HG03460 (cell line): ENCODE data around the gene SPPL3.

Experiments
- ATAC-seq: cut with Tn5 transposase; IDR thresholded peaks from one replicate; pipeline ENCODE4 v1.9.1; 2021; ENCODE audit not compliant: unreplicated experiment

Gene SPPL3

DNA sequence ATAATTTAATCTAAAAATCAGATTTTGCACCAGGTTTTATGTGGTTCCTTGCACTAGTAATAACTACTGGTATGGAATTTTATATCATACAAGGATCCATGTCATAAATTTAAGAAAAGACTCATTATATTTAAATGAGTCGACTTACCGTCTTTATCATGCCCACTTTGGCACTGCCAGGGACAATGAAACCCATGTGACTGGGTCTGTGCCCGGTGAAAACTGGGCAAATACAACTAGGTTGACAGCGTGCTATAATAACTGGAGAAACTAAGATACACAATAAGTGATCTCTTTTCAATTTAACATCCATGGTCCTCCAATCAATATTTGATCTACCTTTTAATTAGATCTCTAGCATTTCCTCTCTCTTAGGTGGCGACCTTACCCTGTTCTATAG lies 114.0 kb downstream of the SPPL3 start:
- ATAC-seq: no peak

DNA sequence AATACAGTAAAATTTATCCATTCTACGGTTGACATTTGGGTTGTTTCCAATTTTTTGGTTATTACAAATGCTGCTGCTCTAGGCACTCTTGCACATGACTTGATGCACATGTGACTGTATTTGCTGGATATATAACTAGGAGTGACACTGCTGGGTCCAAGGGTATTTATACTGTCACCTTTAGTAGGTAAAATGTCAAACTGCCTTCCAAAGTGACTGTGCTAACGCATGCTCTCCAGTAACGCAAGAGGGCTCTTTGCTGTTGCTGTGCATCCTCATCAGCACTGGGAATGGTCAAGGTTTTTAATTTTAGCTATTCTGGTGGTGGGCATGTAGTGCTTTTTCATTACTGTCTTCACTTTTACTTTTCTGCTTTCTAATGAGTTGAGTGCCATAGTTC lies 116.3 kb downstream of the SPPL3 start:
- no peak for ATAC-seq

DNA sequence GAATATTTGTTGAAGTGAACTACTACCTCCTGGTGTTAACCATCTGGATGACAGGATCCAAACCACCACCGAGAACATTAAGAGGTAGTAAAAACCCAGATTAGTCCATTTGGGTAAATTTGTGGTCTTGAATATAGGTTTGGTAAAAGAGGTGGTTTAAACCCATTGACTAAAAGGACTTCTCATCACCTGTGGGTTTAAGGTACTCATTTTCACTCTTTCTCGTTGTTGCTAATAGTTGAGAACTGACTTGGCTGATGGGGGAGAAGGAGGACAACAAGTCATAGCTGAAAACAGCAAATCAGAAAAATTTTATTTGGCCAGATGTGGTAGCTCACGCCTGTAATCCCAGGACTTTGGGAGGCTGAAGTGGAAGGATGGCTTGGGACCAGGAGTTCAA lies 119.4 kb downstream of the SPPL3 start:
- ATAC-seq: no peak

DNA sequence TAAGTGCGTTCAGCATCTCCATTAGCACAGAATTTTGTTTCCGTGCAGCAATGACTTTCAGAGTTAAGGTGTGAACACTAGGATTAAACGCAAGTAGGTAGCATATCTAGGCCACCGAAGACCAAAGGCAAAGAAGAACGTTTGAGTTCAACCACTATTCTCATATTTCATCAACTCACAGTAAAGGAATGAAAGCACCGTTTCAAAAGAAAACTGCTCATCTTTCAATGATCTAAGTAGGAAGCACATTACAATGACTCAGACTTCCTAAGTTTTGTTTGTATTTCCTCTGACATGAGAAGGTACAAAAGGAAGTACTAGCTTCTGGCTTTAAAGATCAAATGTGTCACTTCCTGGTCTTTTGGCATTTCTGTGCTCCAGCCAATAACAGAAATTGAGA lies 121.0 kb downstream of the SPPL3 start:
- no peak for ATAC-seq

DNA sequence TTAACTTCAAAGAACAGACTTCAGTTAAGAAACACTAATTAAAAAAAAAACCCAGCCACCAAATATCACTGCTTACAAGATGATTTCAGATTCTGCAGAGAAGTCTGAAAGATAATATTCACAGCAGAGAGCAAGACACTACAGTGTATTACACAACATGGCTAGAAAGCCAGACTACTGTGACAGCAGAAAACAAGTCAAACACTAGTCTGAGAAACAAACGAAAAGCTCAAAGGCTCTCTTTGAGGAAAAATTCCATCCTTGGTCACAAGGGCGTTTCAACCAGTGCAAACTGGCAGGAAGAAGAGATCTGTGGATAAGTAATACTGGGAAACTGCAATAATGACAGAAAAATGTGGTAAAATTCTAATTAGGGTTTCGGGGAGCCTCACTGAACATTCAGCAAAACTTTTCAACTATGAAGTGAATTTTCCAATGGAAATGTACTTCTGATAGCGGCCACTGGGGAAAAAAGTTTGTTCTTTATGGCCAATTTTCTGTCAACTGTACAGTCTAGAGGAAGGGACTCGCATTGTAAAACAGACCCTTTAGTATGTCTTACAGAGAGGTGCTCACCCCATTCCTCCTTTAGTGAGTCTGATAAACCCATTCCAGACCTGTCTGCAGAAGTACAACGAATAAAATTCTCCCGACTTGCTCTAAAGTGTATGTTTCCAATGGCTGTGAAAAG lies 128.2 kb downstream of the SPPL3 start:
- ATAC-seq: no peak

DNA sequence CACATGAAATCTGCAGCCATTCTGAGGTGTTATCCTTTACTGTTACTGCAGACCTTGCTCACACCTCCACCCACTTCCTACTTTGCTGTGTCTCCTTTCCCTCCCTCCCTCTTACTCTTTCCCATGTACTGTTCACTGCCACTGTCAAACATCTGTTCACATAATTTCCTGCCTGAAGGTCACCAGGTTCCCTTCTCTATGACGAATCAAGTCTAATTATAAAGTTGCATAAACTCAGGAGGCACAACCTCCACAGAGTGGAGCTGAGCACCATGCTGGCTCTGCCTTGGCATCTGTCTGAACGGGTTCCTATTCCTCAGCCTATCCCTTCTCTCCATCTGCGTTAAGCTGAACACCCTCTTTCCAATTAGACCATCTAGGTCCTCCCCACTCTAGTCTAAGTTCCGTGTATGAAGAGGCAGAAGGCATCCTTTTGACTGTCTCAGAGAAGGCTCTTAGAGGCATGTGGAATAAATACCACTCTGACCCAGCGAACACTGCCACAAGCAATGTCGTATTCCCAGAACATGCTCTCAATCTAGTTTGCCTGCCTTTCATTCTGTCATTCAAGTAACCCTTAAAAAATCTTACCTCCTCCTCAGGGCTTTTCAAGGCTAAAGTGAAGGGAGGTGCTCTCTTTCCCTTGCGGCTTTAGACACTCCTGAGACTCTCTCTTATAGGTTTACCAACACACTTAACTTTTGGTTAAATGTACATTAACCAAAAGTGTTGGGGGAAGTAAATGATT lies 129.8 kb downstream of the SPPL3 start:
- no peak for ATAC-seq

DNA sequence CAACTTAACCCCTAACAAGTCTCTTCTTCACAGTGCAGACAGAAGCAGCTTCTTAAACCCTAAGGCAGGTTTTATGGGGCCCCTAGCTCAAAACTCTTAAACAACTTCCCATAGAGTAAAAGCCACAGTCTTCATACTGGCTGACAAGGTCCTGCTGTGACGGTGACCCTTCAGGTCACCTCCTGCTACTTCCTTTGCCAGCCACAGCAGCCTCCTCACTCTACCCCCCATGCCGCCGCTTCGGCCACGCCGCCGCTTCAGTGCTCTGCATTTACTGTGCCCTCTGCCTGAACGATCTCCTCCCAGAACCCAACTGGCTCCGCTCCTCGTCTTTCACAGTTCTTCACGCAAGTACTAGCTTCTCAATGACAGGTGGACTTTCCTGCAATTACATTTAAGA lies 133.1 kb downstream of the SPPL3 start:
- ATAC-seq: no peak

DNA sequence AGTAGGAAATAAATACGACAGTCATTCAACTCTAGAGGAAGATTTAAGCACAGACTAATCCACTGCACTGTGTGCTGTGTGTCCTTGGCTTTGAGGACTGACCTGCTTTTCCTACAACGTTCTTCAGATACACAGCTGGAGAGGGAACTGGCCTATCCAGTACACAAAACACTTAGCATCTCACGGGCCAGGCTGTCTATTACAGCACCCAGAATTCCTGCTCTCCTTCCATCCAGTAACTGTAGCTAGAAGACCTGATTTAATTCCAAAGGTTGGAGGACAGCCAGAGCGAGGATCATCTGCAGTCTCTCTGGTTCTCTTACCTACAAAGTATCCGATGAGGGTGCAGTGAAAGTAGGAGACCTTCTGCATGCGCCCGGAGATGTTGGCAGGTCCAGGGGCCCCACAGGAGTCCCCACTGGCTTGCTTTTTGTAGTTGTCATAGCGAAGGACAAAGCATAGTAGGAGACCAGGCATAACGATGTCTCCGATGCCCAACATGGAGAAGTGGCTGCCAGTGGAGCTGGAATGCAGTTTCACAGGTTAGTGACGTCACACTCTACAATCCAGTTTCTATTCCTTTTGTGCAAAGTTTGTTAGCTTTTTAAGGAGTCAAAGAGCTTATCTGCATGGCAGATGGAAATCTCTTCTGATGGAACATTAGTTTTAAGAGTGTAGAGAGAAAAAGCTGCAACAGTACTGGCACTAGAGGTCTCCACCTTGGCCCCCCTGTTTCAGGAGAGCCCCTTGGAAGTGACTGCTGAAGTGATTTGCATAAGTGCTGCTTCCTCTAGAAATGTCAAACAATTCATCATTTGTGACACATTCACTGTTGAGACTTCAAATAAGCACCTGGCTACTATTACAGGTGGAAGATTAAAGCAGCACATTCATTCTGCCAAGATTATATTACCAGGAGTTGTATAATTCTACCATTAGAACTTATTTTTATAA lies 136.8 kb downstream of the SPPL3 start:
- ATAC-seq: no peak

DNA sequence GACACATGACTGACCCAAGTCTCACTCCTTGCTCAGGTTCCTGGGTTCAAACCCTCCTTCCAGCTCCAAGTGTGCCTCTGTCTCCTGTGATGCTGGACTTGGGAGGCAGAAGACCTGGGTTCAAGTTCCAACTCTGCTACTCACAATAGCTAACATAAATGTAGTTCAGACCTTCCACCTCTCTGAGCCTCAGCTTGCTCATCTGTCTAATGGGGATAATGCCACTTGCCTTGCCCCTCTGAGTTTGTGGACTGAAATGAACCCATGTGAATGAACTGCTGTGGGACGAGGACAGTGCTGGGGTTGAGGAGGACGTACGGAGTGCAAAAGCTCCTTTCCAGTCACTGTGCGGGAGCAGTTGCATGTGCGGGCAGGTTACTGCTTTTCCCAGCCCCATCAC lies 137.6 kb downstream of the SPPL3 start:
- ATAC-seq: no peak

DNA sequence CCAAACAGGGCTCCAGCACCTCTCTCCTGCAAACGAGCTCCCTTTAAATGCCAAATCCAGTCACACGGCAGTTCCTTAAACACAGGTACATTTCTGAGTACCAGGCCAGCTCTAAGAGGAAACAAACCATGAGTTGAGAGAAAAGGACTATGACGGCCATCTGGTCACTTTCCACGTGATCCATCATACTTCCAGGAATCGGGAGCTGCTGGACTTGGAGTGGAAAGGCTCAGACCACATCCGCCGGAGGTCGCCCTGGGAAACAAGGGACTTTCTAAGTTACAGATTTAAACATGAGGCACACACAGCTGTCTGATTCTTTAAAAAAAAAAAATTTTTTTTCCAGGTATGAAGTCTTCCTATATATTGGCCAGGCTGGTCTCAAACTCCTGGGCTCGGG lies 139.3 kb downstream of the SPPL3 start:
- no peak for ATAC-seq

DNA sequence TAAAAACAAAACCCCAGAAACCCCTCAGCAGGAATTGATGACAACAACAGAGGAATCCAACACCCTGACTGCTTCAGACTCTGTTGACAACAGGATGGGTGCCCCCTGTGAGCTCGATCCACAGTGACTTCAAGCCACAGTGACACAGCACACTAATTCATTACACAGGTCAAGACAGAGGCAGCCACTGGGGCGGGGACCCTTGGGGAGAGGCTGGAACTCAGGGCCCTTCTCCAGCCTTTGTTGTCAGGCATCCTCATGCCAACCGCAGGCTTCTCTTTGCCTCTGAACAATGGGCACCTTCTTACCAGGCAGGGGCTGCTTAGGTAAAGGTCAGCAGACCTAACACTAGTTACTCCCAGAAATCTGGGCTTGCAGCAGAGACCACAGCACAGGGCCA lies 140.9 kb downstream of the SPPL3 start:
- no peak for ATAC-seq

DNA sequence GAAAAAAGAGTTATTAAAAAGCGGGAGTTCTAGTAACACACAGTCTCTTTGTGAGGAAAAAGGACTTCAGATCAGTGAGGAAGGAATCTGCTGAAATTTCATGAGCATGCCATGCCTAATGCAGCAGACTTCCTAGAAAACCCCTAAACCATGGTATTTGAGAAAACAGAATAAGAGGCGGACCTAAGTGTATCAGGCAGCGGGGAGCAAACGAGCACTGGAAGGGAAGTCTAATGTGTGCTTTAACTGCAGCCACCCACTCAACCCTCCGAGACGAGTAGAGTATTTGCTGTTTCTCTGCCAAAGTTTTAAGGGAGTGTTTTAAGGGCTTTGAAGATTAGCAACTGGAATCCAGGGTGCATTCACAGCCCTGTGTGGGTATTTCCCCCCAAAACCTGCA lies 142.1 kb downstream of the SPPL3 start:
- ATAC-seq: no peak

DNA sequence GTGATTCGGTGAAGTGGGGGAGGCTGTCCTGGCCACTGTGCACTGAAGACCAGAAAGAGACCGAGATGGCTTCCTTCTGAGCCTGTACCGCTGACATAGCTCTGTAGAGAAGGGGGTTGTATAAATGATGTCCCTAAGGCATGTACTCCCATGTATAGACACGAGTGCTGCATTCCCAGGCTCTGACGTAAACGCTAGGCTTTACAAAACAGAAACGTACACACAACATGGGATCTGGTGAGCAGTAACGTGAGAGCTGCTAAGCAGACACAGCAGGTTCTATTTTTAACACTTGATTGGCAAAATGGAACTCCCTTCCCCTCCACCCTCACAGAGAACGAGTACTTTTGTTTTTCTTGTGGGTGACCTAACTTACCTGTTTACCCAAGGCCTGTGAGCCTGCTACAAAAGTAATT lies 142.6 kb downstream of the SPPL3 start:
- ATAC-seq: no peak

DNA sequence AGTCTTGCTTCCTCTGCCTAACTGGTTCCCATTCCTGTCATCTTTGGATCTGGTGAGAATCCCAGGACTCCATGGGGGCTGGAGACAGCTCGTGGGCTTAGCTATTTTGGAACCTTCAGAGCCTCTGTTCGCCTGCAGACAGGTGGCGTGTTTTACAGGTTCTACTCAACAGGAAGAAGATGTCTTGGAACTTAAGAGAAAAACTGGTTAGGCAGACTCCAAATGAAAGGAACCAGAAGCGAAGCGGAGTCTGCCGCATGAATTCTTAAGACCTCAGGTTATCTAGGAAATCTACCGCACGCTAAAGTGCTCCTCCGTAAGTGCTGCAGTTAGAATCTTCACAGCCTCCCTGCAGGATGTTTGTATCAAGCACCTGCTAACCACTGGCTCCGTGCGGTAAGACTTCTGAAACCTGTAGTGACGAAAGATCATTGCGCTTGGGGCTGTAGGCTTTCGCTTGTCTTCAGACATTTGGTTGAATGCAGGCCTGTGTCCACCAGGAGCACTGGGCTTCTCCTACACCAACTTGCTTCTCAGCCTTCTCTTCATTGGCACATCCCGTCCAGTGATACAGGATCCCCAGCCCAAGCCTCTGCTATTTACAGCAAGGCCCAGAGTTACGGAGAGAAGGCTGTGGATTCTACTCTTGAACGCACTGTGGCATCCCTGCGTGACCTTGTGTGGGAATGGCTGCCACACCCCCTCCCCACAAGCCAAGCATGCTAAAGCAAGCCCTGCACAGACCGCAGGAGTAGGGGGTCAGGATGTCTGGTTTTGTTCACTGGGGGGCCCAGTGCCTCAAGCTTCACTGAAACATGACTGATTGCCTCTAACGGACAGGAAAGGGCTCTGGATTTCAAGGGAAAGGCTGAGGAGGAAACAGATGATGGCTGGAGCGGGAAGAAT lies 143.6 kb downstream of the SPPL3 start:
- ATAC-seq: no peak

DNA sequence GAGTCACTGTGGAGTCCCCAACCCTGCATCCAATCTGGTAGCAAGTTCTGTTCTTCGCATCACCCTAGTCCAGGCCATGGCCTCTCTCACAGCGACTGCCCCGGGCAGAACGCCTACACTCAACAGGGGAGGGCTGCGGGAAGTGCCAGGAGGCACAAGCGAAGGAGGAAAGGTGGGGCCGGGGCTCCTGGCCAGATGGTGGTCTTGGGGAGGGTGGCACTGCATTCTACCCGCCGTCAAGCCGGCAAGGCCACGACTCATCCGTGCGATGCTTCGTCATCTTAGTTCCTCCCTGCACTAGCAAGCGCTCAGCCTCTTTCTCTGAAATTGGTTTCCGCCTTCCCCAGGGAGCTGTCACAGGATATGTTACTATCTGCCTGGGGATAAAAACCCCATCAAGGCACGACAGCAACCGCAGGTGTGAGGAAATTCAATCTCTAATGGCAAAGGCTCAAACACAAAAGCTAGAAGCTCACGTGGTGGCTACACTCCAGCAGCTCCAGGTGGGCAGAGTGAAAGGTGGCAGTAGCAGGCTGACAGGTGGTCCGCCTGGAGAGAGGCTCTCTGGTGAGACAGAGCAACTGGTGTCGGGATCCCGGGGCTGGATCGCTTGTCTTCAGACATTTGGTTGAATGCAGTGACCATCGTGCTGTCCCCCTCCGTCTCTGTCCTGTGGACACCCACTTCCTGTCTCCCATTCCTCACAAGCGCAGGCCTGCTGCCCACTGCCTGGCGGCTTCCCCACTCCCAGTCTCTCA lies 144.4 kb downstream of the SPPL3 start:
- no peak for ATAC-seq

DNA sequence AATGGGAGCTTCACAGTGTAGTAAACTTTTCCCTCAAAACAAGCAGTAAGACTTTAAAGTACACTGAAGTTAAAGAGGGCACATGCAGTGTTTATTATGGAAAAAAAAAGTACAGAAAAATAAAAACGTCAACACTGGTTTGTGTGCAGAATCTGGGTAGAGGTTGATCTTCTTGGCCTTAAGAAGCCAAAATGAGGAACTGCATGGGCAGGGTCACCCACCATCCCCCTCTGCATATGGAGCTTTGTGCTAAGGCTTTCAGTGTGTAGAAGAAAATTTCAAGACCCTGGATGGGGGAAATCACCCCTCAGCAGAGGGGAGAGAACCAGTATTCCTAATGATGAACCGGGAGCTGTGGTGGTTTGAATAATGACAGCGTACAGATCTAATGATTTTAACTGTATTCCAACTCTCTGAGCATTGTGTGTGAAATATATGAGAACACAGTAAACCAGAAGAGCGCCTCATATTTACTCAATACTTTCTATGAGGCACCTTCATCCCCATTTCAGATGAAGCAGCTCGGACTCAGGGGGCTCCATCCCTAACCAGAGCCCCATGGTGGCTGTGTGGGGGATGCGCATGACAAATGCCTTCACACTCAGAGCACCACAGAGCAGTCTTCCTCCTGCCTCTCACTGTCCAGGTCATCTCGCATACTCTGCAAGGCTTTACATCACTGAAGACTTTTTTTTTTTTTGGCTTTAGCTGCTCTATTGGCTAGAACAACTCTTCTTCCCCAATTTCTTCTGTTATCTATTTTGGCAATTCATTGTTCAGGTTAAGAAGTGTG lies 145.2 kb downstream of the SPPL3 start:
- no peak for ATAC-seq

DNA sequence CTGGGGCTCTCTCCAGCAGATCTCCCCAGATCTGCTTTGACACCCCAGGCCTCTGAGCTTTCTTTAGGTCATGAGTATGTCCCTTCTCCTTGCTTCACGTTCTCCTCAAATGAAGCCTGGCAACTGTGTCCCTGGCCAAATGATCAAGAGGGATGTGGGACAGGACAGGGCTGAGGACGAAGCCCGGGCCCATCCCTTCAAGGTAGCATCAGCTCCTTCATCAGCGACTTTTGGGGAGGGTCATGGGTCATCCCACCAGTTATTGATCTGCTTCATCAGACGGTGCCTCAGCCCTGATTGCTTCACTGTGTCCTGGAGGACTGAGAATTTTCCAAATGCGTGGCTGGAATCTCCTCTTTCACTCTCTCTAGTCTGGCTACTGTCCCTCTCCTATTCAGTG lies 146.2 kb downstream of the SPPL3 start:
- no peak for ATAC-seq

DNA sequence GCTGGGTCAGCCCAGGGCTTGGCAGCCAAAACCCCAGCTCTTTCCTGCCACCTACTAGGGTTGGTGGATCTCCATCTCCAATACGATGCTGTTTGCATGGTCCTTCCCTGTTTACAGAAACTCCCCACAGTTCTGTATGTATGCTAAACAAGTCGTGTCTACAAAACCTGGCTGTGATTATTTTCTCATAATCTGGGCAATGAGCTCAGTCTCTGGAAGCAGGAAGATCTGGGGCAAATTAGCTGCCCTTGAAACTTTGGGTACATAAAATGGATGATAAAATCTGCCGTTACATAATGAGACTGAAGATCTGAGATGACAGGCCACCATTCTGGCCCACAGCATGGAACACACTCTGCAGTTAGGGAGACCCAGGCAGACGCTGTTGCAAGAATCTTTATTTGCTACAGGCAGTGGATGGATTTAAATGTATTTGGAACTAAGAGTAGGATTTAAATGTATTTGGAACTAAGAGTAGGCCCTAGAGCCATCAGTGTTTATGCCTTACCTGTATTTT lies 146.9 kb downstream of the SPPL3 start:
- no peak for ATAC-seq

DNA sequence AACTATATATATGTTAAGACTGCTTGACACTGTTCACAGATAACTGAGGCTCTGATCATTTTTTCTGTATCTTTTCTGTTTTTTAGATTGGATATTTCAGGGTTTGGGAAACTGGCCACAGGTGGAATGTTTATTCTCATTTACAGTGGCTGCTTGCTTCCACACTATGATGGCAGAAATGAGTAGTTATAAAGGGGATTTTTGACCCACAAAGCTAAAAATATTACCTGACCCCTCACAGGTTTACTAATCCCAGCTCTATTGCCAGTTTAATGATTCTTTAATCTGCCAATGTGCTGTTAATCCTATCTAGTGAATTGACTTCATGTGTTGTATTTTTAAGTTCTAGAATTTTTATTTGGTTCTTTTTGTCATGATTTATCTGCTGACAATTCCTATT lies 148.9 kb downstream of the SPPL3 start:
- ATAC-seq: no peak
